ENCODE results near the gene CTSL. TPM values are rescaled to one million over a fixed set of nuclear protein-coding genes. Genes with fewer than 3 reads are reported as not detected.

CTSL gene
- total RNA-seq, 3 donors from 2014 or later (not counting 1 experiment from before 2014, with no cell fraction given) = 1.2 to 4.4 (median 1.2) TPM

- Histone ChIP-seq H3K27ac (ENCODE audit: low read length) (no peak overlapping the region), H3K4me1 (ENCODE audit: control insufficient read depth, insufficient read depth, low read length) (no peaks in the 10 kb centered on the region), H3K36me3 (ENCODE audit: control insufficient read depth, insufficient read depth, low read length) (no peaks in the 10 kb centered on the region), H3K27me3 (ENCODE audit: control insufficient read depth, insufficient read depth, low read length) (no peaks in the 10 kb centered on the region), H3K4me3 (ENCODE audit: low read length) (no peak overlapping the region), H3K9me3 (ENCODE audit: control insufficient read depth, insufficient read depth, low read length) (no peaks in the 10 kb centered on the region)
- no peak for ATAC-seq
- 96% methylated on average over 2 of the region's 2 CpGs for WGBS (ENCODE audit: insufficient coverage)
- no peaks in the 10 kb centered on the region for H3K36me3 Mint-ChIP-seq
- peaks cover 2 to 3% of the 10 kb centered on the region in 2 donors for H3K27me3 Mint-ChIP-seq (ENCODE audit: low read depth in 2 of 2)
- intact Hi-C loops (cut with micrococcal nuclease) = no loop called here
- no peaks in the 10 kb centered on the region for H3K4me1 Mint-ChIP-seq
- no peak for TF ChIP-seq CTCF (IDR thresholded peaks at IDR 0.05)
- no peak overlapping the region for H3K27ac Mint-ChIP-seq
- H3K4me3 Mint-ChIP-seq = no peak overlapping the region
- H3K9me3 Mint-ChIP-seq = no peaks in the 10 kb centered on the region
- no peak for DNase-seq
Observed at GRCh38 chr9:87716141-87716540, 9.8 kb upstream of the CTSL start.

DNA sequence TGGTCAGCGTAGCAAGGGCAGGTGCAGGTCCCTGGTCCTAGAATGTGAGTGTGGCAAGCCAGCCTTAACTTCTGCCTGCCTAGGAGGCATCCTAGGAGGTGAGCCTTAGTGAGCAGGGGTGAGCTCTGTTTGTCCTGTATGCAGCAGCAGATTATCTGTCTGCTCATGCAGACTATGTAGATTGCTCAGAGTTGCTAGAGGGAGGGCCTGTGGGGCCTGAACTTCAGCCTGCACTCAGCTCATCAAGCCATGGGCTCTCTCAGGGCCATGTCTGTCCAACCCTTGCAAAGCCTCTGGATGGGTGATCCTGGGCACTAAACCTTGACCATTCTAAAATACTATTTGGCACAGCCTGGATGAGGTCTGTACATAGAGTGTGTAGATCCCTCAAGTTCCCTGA, 8.5 kb upstream of the CTSL start:
- Histone ChIP-seq H3K4me3 (ENCODE audit: low read length) (no peak overlapping the region), H3K9me3 (ENCODE audit: control insufficient read depth, insufficient read depth, low read length) (no peaks in the 10 kb centered on the region), H3K27me3 (ENCODE audit: control insufficient read depth, insufficient read depth, low read length) (no peaks in the 10 kb centered on the region), H3K36me3 (ENCODE audit: control insufficient read depth, insufficient read depth, low read length) (no peaks in the 10 kb centered on the region), H3K27ac (ENCODE audit: low read length) (no peak overlapping the region), H3K4me1 (ENCODE audit: control insufficient read depth, insufficient read depth, low read length) (no peaks in the 10 kb centered on the region)
- Mint-ChIP-seq H3K27ac (no peak overlapping the region), H3K36me3 (no peaks in the 10 kb centered on the region), H3K4me3 (no peak overlapping the region), H3K9me3 (no peaks in the 10 kb centered on the region), H3K27me3 (ENCODE audit: low read depth in 2 of 2) (peaks cover 9 to 13% of the 10 kb centered on the region in 2 donors), H3K4me1 (no peaks in the 10 kb centered on the region)
- no peak for DNase-seq
- no peak for ATAC-seq
- WGBS (ENCODE audit: insufficient coverage) = 73% methylated on average over 1 of the region's 1 CpG
- intact Hi-C loops (cut with micrococcal nuclease) = no loop called here
- TF ChIP-seq CTCF (IDR thresholded peaks at IDR 0.05) = no peak

GRCh38 chr9:87718231-87718630, 7.7 kb upstream of the CTSL start:
- intact Hi-C loops (cut with micrococcal nuclease) = no loop called here
- ATAC-seq (no peak), DNase-seq (no peak)
- no peak overlapping the region for H3K27ac ChIP-seq (ENCODE audit: low read length)
- TF ChIP-seq CTCF (IDR thresholded peaks at IDR 0.05) = no peak
- no peak overlapping the region for H3K4me3 ChIP-seq (ENCODE audit: low read length)
- H3K4me1 ChIP-seq (ENCODE audit: control insufficient read depth, insufficient read depth, low read length) = no peaks in the 10 kb centered on the region
- no peaks in the 10 kb centered on the region for H3K27me3 ChIP-seq (ENCODE audit: control insufficient read depth, insufficient read depth, low read length)
- H3K27ac Mint-ChIP-seq = no peak overlapping the region
- no peaks in the 10 kb centered on the region for H3K9me3 ChIP-seq (ENCODE audit: control insufficient read depth, insufficient read depth, low read length)
- no peak overlapping the region for H3K4me3 Mint-ChIP-seq
- no peaks in the 10 kb centered on the region for H3K36me3 Mint-ChIP-seq
- H3K9me3 Mint-ChIP-seq = no peaks in the 10 kb centered on the region
- H3K36me3 ChIP-seq (ENCODE audit: control insufficient read depth, insufficient read depth, low read length) = no peaks in the 10 kb centered on the region
- no peaks in the 10 kb centered on the region for H3K4me1 Mint-ChIP-seq
- H3K27me3 Mint-ChIP-seq (ENCODE audit: low read depth in 2 of 2) = peaks cover 11 to 18% of the 10 kb centered on the region in 2 donors
- WGBS (ENCODE audit: insufficient coverage) = 88% methylated on average over 3 of the region's 3 CpGs

GRCh38 chr9:87718852-87719612, 6.9 kb upstream of the CTSL start:
- H3K4me3 Mint-ChIP-seq = no peak overlapping the region
- H3K27me3 ChIP-seq (ENCODE audit: control insufficient read depth, insufficient read depth, low read length) = no peaks in the 10 kb centered on the region
- H3K36me3 ChIP-seq (ENCODE audit: control insufficient read depth, insufficient read depth, low read length) = no peaks in the 10 kb centered on the region
- no peaks in the 10 kb centered on the region for H3K36me3 Mint-ChIP-seq
- no peaks in the 10 kb centered on the region for H3K9me3 Mint-ChIP-seq
- H3K27me3 Mint-ChIP-seq (ENCODE audit: low read depth in 2 of 2) = peaks cover 12 to 21% of the 10 kb centered on the region in 2 donors
- no peak for DNase-seq
- H3K4me1 Mint-ChIP-seq = no peaks in the 10 kb centered on the region
- 95% methylated on average over 3 of the region's 6 CpGs for WGBS (ENCODE audit: insufficient coverage)
- no peaks in the 10 kb centered on the region for H3K4me1 ChIP-seq (ENCODE audit: control insufficient read depth, insufficient read depth, low read length)
- intact Hi-C loops (cut with micrococcal nuclease) = no loop called here
- no peak overlapping the region for H3K27ac ChIP-seq (ENCODE audit: low read length)
- no peak overlapping the region for H3K4me3 ChIP-seq (ENCODE audit: low read length)
- no peak overlapping the region for H3K27ac Mint-ChIP-seq
- TF ChIP-seq CTCF (IDR thresholded peaks at IDR 0.05) = no peak
- H3K9me3 ChIP-seq (ENCODE audit: control insufficient read depth, insufficient read depth, low read length) = no peaks in the 10 kb centered on the region
- ATAC-seq = no peak
